GM19043 (cell line): ENCODE measurements around the gene DLG4.
"Not testable (repeated sequence)": the region's sequence is repeated elsewhere in the genome, so short reads cannot be mapped to it uniquely, and the experiment has no call there.

Experiments used
- ATAC-seq: cut with Tn5 transposase; IDR thresholded peaks from one replicate; pipeline ENCODE4 v1.9.1; 2021; ENCODE audit warnings: low read depth; ENCODE audit not compliant: unreplicated experiment

The DLG4 gene

DNA sequence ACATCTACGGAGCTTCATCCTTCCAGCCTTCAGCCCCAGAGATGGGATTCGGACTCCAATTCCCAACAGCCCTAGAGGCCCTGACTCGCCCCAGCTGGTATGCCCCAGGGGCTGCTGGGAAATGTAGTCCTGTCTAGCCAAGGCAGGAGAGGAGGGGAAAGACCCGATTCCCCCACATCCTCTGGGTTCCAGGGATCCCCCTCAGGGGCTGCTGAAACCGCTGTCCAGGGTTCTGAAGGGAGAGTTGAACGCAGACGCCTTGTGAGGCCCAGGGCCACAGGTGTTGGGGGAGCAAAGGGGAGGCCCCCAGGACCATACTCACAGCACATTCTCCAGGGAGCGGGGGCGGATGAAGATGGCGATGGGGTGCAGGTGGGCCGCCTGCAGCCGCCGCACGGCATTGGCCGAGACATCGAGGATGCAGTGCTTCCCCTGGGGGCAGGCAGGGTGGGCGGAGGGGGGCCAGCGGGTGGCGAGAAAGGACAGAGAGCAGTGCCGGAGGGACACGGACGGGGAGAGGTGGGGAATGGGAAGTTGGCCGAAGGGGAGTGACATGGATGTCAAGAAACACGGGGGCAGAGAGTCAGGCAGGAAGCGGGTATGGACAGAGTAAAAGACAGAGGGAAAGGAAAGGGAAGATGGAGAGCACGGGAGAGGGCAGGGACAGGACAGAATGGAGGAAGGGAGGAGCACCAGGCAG, 27.9 kb downstream of the DLG4 start:
- ATAC-seq = no peak

DNA sequence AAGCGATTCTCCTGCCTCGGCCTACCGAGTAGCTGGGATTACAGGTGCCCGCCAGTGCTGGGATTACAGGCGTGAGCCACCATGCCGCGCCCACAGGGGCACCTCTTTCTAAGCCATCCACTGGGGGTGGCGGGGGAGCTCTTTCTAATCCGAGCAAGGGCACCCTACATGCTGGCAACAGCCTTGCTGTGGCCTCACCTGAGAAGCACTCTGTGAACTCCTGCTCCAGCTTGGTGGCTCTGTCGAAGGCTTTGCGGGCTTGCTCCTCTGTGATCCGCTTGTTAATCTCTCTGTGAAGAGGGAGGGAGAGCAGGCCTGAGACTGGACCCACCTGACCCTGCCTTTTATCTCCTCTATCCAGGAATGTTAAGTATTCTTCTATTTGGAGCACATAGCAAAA, 28.6 kb downstream of the DLG4 start:
- ATAC-seq = no peak

GRCh38 chr17:7190276-7190917, 29.2 kb downstream of the DLG4 start:
- ATAC-seq = no peak

- no peak for ATAC-seq
These were observed 33.4 kb downstream of the DLG4 start for GRCh38 chr17:7186241-7186640.

DNA sequence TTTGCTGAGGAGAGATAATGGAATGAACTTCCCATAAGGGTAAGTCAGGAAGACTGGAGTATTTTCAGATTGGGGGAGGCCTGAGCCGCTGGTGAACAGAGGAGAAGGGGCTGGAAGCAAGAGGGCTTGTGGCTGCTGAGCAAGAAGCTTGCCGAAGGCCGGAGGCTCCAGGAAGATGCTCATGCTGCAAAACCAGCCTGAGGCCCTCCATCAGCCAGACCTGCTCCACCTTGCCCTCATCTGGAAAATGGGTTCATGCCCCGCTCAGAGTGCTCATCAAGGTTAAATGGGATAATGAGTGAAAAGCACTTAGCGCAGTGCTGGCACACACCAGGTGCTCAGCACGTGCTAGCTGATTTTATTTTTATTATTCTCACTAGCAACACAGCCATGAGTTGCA, 35.0 kb downstream of the DLG4 start:
- no peak for ATAC-seq

GRCh38 chr17:7184091-7184488, 35.5 kb downstream of the DLG4 start:
- ATAC-seq = no peak

DNA sequence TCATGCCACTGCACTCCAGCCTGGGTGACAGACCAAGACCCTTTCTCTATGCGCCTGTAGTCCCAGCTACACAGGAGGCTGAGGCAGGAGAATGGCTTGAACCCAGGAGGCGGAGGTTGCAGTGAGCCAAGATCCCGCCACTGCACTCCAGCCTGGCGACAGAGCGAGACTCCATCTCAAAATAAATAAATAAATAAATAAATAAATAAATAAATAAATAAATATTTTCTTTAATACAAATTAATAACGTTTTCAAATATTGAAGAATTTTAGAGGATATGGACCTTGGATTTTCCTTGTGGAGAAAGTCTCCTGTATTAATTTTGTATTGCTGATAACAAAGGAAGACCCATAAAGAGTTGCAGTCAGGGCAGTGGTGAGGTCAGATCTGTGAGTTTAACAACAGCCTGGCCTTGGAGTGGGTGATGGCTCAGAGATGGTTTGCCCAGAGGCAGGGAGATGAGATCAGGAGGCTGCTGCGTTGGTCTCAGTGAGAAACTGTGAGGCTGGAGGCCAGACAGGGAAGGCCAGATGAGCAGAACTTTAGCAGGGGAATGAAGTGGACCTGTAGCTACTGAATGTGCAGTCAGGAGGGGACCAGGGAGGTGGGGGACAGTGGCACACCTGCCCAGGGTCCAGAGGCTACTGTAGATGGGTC, 36.1 kb downstream of the DLG4 start:
- no peak for ATAC-seq

DNA sequence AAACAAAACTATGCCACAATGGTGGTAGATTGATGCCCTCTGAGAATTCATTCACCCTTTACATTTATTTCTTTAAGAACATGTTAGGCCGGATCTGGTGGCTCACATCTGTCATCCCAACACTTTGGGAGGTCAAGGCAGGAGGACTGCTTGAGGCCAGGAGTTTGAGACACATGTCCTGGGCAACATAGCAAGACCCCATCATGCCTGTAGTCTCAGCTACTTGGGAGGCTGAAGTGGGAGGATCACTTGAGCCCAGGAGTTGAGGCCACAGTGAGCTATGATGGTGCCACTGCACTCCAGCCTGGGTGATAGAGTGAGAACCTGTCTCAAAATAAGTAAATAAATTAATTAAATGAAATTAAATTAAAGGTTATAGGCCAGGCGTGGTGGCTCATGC, 37.5 kb downstream of the DLG4 start:
- ATAC-seq = not testable (repeated sequence)

DNA sequence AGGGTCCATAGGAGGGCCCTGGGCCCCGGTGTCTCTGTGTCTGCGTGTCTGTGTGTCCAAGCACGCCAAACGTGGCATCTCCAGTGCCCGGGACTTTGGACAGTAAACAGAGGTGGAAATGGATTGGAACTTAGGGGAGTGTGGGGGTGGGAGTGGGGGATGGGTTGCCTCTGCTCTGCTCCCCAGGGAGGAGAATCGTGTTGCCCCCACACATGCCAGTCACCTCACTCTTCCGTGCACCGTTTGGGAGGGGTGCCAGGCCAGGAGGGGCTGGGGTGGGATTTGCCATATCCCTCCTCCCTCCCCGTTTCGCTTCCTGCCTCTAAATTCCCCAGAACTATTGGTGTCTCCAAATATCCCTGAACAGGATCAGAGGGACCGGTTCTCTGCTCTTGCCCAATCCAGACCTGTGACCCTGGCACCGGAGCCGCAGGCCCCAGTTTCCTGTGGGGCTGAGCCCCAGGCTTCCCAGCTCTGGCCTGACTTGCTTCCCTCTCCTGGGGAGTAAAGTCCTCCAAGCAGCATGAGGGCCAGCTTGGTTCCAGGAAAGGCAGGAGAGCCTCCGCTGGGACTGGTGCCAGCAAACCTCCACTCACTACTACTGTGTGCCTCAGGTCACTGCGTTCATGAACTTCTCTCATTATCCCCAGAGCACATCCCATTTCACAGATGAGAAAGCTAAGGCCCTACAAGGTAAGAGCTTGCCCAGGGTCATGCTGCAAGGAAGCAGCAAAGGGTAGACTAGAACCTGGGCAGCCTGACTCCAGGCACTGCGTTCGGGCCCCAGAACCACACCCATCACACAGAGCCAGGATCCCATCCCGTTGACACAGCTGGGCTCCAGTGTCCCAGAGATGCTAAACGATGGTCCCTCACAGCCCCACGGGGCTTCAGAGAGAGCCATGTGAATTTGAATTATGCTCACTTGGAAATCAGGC, 40.0 kb downstream of the DLG4 start, which contains the start of gene ASGR1:
ASGR1 (minus strand) TSS at position 54 of the 938 bp plus-strand sequence. CDS start 807 bp downstream, outside the sequence.
- ATAC-seq = no peak

DNA sequence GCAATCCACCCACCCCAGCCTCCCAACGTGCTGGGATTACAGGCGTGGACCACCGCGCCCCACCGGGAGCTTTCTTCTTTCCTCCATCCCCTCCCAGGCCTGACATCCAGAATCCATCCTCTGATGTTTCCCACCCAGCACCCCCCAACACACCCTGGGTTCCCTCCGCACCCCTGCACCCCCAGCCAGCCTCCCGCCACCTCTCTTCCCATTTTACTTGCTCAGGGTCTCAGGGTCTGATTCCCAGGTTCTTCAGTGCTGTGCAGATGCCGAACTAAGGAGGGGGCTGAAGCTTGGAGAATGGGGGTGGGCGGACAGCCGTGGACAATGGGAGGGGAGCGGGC, 40.7 kb downstream of the DLG4 start:
- ATAC-seq = no peak

DNA sequence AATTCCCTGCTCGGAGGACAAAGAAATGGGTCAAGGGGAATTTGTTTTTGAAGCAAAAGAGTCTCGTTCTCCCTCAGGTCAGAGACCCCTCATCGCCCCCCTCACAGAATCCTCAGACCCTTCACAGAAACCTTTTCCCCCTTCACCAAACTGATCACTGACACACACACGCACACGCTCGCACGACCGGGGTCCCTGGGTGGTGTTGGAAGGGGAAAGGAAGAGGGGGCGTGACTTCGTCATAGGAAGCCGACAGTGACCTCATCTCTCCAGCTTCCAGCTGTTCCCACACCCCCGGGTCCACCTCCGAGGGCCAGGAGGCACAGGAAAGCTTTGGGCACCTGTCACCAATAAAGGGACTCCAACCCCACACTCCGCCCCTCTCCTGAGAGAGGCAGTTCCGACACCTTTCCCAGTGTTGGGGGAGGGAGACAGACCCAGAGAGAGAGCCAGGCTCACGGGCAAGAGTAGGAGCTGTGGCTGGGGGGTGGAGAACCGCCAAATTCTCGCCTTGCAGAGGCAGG, 41.6 kb downstream of the DLG4 start:
- no peak for ATAC-seq

DNA sequence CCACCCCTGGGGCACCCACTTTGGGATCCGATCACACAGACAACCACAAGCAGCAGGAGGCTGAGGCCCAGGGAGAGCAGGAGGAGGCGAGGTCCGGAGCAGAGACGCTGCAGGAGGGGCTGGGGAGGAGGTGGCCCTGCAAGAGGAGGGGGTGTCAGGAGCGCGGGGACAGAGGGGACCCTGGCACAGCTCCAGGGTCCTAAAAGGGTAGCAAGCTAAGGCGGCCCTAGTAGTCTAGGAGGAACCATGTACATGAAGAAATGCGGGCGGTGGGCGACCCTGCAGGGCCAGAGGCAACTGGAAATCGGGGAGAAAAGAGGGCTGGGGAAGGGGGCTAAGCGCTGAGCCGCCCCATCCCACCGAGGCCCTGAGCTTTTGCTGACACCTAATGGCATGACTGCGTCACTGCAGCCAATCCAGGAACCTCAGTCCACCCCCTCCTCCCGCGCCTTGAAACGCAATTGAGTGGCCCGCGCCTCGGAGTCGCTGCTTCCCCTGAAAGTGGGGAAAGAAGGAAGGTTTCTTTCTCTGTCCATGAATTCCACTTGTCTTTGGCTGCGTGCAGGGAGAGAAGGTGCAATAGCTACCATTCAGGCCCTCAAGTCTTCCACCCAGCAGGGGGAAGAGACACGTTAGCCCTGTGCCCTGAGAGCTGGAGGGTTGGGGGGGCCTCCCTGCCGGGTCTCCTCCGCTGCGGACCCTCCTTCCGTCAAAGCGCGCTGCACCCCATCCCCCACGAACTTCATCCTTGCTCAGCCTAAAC, 42.3 kb downstream of the DLG4 start:
- no peak for ATAC-seq

DNA sequence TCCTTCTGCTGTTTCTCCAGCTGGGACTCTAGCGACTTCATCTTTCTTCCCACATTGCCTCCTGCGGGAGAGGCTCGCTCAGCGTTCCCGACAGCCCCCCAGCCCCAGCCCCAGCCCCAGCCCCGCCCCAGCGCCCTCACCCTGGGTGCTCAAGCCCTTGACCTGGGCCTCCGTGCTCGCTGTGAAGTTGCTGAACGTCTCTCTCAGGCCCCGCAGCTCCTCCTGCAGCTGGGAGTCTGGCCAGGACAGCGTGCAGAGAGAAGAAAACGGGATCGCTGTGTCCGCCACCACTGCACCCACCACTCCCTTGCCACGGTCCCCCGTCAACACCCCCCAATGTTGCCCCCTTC, 42.8 kb downstream of the DLG4 start:
- no peak for ATAC-seq

DNA sequence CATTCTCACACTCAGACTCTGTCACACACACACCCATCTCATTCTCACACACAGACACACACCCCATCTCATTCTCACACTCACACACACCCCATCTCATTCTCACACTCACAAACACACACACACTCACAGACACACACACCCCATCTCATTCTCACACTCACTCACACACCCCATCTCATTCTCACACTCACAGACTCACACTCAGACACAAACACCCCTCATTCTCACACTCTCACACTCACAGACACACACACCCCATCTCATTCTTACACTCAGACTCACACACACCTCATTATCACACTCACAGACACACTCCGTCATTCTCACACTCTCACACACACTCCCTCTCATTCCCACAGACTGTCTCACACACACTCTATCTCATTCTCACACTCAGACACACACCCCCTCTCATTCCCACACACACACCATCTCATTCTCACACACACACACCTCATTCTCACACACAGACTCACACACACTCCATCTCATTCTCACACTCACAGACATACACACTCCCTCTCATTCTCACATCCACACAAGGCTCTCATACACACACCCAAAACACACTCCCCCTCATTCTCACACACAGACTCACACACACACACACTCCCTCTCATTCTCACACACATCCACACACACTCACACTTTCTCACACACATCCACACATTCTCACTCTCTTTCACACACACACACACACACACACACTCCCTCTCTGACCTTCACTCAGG, 43.4 kb downstream of the DLG4 start:
- no peak for ATAC-seq

DNA sequence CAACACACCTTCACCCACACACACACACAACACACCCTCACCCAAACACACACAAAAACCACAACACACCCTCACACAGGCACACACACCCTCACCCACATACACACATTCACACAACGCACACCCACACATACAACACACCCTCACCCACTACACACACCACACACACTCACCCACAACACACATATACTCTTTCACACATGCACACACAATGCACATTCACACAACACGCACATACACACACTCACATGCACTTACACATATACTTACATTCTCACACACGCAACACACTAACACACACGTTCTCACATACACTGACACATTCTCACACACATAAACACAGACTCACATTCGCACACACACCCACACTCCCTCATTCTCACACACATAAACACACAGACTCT, 44.3 kb downstream of the DLG4 start:
- ATAC-seq = no peak

GRCh38 chr17:7174603-7175326, 44.9 kb downstream of the DLG4 start:
- no peak for ATAC-seq

DNA sequence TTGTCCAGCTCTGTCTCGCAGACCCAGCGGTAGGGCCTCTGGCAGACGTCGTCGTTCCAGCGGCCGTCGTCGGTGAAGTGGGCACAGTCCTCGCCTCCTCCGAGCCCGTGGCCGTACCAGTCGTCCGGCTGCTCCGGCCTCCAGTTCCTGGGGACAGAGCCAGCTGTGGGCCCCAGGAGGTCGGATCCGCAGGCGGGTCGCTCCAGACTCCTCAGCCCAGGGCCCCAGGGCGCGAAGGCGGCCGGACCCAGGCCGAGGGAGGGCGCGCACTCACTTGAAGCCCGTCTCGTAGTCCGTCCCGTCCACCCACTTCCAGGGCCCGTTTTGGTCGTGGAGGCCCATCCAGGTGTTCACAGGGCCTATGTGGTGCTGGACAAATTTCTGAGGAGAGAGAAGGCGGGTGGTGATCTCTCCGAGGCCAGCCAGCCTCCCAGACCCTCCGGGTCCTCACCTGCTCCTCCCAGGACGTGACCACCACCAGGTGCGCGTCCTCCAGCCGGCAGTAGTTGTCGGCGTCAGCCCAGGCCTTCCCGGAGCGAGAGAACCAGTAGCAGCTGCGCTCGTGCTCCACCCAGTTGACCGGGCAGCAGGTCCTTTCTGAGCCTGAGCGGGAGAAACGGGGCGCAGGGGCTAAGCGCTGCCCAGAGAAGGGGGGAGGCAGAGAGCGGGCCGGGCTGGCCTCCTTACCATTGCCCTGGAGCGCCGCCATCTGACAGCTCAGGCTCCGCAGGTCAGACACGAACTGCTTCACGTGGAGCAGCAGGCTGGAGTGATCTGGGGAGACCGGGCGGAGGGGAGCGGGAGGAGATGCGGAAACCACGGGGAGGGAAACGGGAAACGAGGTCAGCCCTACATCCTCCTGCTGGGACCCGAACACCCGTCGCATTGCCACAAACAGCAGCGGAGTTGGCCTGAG, 45.7 kb downstream of the DLG4 start:
- no peak for ATAC-seq
